OCI-LY3 (cell line): ENCODE measurements around the gene IPO11.

Source experiments
- H2AFZ ChIP-seq: fragments of 200-600, 300-600 bp; shearing (Covaris generic); 2 replicates; pipeline ENCODE4 v1.6.0; 2014; ENCODE audit warnings: antibody characterized with exemption, low read depth, low read length
- H3K27ac ChIP-seq: fragments of 200-600, 300-600 bp; sonication (generic); 2 replicates; pipeline ENCODE4 v1.5.1; 2014; ENCODE audit warnings: mild to moderate bottlenecking, low read length, moderate library complexity, mixed read lengths
- H3K27me3 ChIP-seq: fragments of 200-600, 300-600 bp; sonication (generic); 2 replicates; pipeline ENCODE4 v1.6.1; 2014; ENCODE audit warnings: low read depth, low read length, mixed read lengths
- H3K36me3 ChIP-seq: fragments of 200-600, 300-600 bp; sonication (generic); replicated peaks from 2 replicates; pipeline ENCODE3; 2014; ENCODE audit warnings: low read depth, low read length, mixed read lengths
- H3K4me1 ChIP-seq: fragments of 300-600, 200-600 bp; sonication (generic); 2 replicates; pipeline ENCODE4 v1.6.1; 2014; ENCODE audit warnings: low read length, mixed read lengths
- H3K4me2 ChIP-seq: fragments of 200-600, 300-600 bp; sonication (generic); 2 replicates; pipeline ENCODE4 v1.6.1; 2014; ENCODE audit warnings: low read length, mixed read lengths
- H3K4me3 ChIP-seq: fragments of 300-600, 200-600 bp; sonication (generic); 2 replicates; pipeline ENCODE4 v1.5.1; 2014; ENCODE audit warnings: antibody characterized with exemption, mild to moderate bottlenecking, low read length, moderate library complexity
- H3K79me2 ChIP-seq: fragments of 300-600, 200-600 bp; shearing (Covaris generic); 2 replicates; pipeline ENCODE4 v1.6.1; 2014; ENCODE audit warnings: mild to moderate bottlenecking, low read length, mixed read lengths
- H3K9ac ChIP-seq: fragments of 300-600, 200-600 bp; shearing (Covaris generic); 2 replicates; pipeline ENCODE4 v1.6.0; 2014; ENCODE audit warnings: mild to moderate bottlenecking, low read length, moderate library complexity
- H3K9me3 ChIP-seq: fragments of 200-600, 300-600 bp; shearing (Covaris generic); 2 replicates; pipeline ENCODE4 v1.6.1; 2014; ENCODE audit warnings: low read length, mixed read lengths; ENCODE audit not compliant: insufficient read depth
- H4K20me1 ChIP-seq: fragments of 200-600, 300-600 bp; sonication (generic); 2 replicates; pipeline ENCODE4 v1.6.1; 2016; ENCODE audit warnings: low read length, mixed read lengths; ENCODE audit not compliant: insufficient read depth
- CTCF ChIP-seq: fragments of 200-600, 300-600 bp; sonication (generic); IDR thresholded peaks from 2 replicates; pipeline ENCODE4 v1.5.1; 2014; ENCODE audit warnings: antibody characterized with exemption, low read length, low read depth
- EZH2phosphoT487 ChIP-seq: fragments of 200-600 bp; shearing (Covaris generic); IDR thresholded peaks from 2 replicates; pipeline ENCODE4 v1.6.1; 2018; ENCODE audit warnings: antibody characterized with exemption, mixed run types, low read depth

The IPO11 gene

GRCh38 chr5:62575066-62575465 lies 162.5 kb downstream of the IPO11 start:
- no peak overlapping the region for H2AFZ ChIP-seq
- no peaks in the 10 kb centered on the region for H3K9me3 ChIP-seq
- peaks cover 20% of the 10 kb centered on the region for H3K4me1 ChIP-seq
- H3K36me3 ChIP-seq: no peaks in the 10 kb centered on the region
- H3K27me3 ChIP-seq: no peaks in the 10 kb centered on the region
- no peak overlapping the region for H3K9ac ChIP-seq
- no peaks in the 10 kb centered on the region for H3K79me2 ChIP-seq
- H3K27ac ChIP-seq: no peak overlapping the region
- no peak overlapping the region for H3K4me3 ChIP-seq
- TF ChIP-seq EZH2phosphoT487 (no peak), CTCF (no peak)
- H3K4me2 ChIP-seq: peak overlapping the region; percentile 62; the same call in 1 of the 2 replicates
- H4K20me1 ChIP-seq: peaks cover 34% of the 10 kb centered on the region

- no peak overlapping the region for H3K4me2 ChIP-seq
- H3K27ac ChIP-seq: no peak overlapping the region
Measured at GRCh38 chr5:62575489-62575888, 162.9 kb downstream of the IPO11 start.

GRCh38 chr5:62576570-62577170 lies 164.1 kb downstream of the IPO11 start:
- Histone ChIP-seq H3K27me3 (no peaks in the 10 kb centered on the region), H3K4me3 (no peak overlapping the region), H3K36me3 (peaks cover 3% of the 10 kb centered on the region)

More at GRCh38 chr5:62575489-62575888, 162.9 kb downstream of the IPO11 start:
- peaks cover 34% of the 10 kb centered on the region for H4K20me1 ChIP-seq
- no peak overlapping the region for H2AFZ ChIP-seq
- H3K4me1 ChIP-seq: peaks cover 20% of the 10 kb centered on the region
- no peaks in the 10 kb centered on the region for H3K79me2 ChIP-seq
- H3K36me3 ChIP-seq: peaks cover 3% of the 10 kb centered on the region
- H3K4me3 ChIP-seq: no peak overlapping the region
- TF ChIP-seq CTCF (no peak), EZH2phosphoT487 (no peak)
- no peak overlapping the region for H3K9ac ChIP-seq
- H3K27me3 ChIP-seq: no peaks in the 10 kb centered on the region
- no peaks in the 10 kb centered on the region for H3K9me3 ChIP-seq

GRCh38 chr5:62577488-62577887 lies 164.9 kb downstream of the IPO11 start:
- Histone ChIP-seq H3K27me3 (no peaks in the 10 kb centered on the region), H3K9ac (no peak overlapping the region), H4K20me1 (peaks cover 34% of the 10 kb centered on the region), H3K27ac (no peak overlapping the region), H3K36me3 (peaks cover 3% of the 10 kb centered on the region), H3K9me3 (no peaks in the 10 kb centered on the region), H3K4me1 (peaks cover 20% of the 10 kb centered on the region), H3K4me2 (no peak overlapping the region), H3K79me2 (no peaks in the 10 kb centered on the region), H2AFZ (no peak overlapping the region), H3K4me3 (no peak overlapping the region)
- TF ChIP-seq EZH2phosphoT487 (no peak), CTCF (no peak)

More at GRCh38 chr5:62576570-62577170, 164.1 kb downstream of the IPO11 start:
- peaks cover 34% of the 10 kb centered on the region for H4K20me1 ChIP-seq
- H3K4me1 ChIP-seq: peaks cover 20% of the 10 kb centered on the region
- H3K9ac ChIP-seq: no peak overlapping the region
- H3K79me2 ChIP-seq: no peaks in the 10 kb centered on the region
- no peaks in the 10 kb centered on the region for H3K9me3 ChIP-seq
- no peak overlapping the region for H2AFZ ChIP-seq
- no peak overlapping the region for H3K4me2 ChIP-seq
- TF ChIP-seq EZH2phosphoT487 (no peak), CTCF (no peak)
- no peak overlapping the region for H3K27ac ChIP-seq
